Epithelial cell of esophagus (primary cell): ENCODE results near the gene BTG3.

ENCODE experiments used
- DNase-seq: peaks from one replicate; pipeline ENCODE4 v3.0.0; 2010; ENCODE audit warnings: low read depth
- H3K4me3 ChIP-seq: 2 replicates; pipeline ENCODE4 v1.5.1; 2011; ENCODE audit warnings: mild to moderate bottlenecking, low read length, control low read depth
- TF ChIP-seq, protein P1 (sequence below): IDR thresholded peaks from 2 replicates; pipeline ENCODE4 v1.5.1; 2011; ENCODE audit warnings: low read depth, mild to moderate bottlenecking, low read length, control low read depth, inconsistent platforms; ENCODE audit not compliant: insufficient read depth; ENCODE audit errors: missing control alignments

Gene BTG3

DNA sequence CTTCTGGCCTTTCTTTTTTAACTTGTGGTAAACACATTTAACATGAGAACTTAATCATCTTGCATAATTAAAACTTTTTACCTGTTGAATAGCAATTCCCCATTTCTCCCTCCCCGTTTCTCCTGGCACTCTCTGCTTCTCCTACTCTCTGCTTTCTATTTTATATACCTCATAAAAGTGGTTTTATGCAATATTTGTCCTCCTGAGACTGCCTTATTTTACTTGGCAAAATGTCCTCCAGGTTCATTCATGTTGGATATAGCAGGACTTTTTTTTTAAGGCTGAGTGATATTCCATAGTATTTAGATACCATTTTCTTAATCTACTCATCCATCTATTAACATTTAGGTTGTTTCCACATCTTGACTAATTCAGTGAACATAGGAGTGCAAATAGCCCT is 35.0 kb downstream of the BTG3 start:
- TF ChIP-seq, protein P1, sequence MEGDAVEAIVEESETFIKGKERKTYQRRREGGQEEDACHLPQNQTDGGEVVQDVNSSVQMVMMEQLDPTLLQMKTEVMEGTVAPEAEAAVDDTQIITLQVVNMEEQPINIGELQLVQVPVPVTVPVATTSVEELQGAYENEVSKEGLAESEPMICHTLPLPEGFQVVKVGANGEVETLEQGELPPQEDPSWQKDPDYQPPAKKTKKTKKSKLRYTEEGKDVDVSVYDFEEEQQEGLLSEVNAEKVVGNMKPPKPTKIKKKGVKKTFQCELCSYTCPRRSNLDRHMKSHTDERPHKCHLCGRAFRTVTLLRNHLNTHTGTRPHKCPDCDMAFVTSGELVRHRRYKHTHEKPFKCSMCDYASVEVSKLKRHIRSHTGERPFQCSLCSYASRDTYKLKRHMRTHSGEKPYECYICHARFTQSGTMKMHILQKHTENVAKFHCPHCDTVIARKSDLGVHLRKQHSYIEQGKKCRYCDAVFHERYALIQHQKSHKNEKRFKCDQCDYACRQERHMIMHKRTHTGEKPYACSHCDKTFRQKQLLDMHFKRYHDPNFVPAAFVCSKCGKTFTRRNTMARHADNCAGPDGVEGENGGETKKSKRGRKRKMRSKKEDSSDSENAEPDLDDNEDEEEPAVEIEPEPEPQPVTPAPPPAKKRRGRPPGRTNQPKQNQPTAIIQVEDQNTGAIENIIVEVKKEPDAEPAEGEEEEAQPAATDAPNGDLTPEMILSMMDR: no peak
- no peak overlapping the region for H3K4me3 ChIP-seq
- DNase-seq: no peak

DNA sequence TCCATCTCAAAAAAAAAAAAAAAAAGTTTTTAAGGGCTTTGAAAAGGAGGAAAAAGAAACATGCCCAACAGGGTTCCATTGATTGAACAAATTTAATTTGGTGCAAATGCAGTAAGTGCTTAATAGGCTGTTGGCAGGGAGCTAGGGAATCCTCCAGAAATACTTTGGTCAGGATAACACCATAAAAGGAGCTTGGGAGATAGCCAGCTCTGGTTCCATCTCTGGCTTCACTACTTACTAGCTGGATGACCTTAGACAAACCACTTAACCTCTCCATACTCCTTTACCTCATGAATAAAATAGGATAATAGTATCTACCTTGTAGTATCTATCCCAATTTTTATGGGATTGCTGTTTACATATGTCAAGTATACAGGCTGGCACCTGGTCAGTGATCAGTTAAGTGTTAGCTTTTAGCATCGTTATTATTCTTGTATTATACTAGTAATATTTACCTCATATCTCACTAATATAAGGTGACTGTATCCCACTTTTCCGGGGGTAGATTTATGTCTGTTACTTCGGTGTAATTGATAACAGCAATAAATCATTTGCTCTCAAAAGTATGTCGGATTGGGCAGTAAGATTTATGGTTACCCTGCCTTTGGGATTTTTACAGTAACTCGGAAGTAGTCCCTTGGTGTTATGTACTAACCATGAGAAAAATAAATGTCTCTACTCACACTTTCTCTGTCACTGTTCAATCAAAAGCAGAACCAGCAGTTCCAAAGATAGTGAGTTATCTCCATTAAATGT is 36.4 kb downstream of the BTG3 start:
- DNase-seq: no peak
- TF ChIP-seq, protein P1: no peak
- H3K4me3 ChIP-seq: no peak overlapping the region

DNA sequence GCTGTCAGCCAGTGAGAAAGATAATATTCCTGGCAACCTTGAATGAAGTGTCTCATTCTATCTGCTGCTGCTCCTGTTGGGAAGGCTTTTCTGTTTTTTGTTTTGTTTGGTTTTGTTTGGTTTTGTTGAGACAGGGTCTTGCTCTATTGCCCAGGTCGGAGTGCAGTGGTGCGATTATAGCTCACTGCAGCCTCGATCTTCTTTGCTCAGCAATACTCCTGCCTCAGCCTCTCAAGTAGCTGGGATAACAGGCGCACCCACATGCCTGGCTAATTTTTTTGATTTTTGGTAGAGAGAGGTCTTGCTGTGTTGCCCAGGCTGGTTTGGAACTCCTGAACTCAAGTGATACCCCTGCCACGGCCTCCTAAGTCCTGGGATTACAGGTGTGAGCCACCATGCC is 37.6 kb downstream of the BTG3 start:
- H3K4me3 ChIP-seq: no peak overlapping the region
- TF ChIP-seq, protein P1: no peak
- DNase-seq: no peak

DNA sequence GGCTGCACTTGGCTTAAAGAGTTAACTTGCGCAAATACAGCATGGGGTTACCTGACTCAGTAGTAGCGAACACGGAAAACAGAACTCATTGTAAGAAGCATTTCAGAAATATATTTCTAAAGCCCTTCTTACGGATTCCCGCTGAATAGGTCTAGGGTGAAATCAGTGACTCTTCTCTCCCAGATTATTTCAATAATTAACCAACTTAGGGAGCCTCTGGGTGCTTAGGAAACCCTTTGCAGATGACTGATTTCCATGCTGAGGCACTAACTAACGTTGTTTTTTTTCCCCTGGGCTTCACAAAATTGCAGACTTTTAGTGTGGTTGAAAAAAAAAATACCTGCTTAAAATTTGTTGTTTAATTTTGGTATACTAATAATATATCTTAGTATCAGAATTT is 40.3 kb downstream of the BTG3 start:
- DNase-seq: no peak
- TF ChIP-seq, protein P1: no peak
- no peak overlapping the region for H3K4me3 ChIP-seq

DNA sequence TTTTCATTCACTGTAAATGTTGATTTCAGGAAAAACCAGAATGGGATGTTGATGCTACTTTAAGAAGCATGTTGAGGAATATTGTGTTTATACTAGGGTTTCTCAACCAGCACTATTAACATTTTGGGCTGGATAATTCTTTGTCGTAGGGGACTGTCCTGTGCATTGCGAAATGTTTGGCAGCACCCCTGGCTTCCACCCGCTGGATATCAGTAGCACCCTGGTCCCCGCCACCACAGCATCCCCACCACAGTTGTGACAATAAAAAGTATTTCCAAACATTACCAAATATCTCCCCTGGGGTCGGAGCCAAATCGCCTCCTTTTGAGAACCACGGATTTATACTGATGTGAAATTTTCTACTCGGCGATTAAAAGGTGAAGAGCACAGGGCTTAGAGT is 41.9 kb downstream of the BTG3 start:
- TF ChIP-seq, protein P1: no peak
- H3K4me3 ChIP-seq: no peak overlapping the region
- DNase-seq: no peak

DNA sequence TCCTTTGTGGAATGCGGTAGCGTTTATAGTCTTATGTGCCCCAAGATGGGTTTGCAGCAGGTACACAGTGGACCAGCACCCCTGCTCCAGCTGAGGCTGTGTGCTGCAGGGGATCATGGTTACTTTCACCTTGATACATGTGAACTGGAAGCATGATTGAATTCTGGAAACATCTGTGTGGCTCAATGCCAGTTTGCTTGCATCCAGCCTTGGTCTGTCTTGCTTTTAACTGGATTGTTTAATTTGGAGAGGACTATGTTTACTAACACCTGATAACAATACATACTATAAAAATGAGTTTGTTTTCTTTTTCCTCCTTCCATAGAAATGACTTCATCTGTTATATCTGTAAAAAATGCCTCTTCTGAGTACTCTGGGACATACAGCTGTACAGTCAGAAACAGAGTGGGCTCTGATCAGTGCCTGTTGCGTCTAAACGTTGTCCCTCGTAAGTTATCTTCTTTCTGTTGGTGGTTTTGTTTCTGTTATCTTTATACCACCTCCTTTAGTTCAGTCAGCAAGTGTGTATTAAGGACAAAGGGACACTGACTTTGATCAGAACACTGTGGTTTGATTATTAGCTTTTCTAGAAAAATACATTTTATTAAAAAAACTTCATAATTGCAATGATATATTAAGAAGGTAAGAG is 52.2 kb downstream of the BTG3 start:
- no peak for DNase-seq
- TF ChIP-seq, protein P1: no peak

More for the DNA sequence above, 52.2 kb downstream of the BTG3 start:
- H3K4me3 ChIP-seq: no peak overlapping the region
